IPS DF 19.7 (cell line): ENCODE results near the gene NKAIN2.
"Not testable (repeated sequence)": the region's sequence is repeated elsewhere in the genome, so short reads cannot be mapped to it uniquely, and the experiment has no call there.

Source experiments
- DNase-seq: peaks from one replicate; pipeline ENCODE4 v3.0.0-alpha.2; 2013; ENCODE audit warnings: low read depth, low spot score

The NKAIN2 gene

GRCh38 chr6:124080483-124080882 is 276.8 kb downstream of the NKAIN2 start:
- DNase-seq, result no peak

GRCh38 chr6:124090491-124090890 is 286.8 kb downstream of the NKAIN2 start:
- no peak for DNase-seq

- peak; percentile 5 for DNase-seq
These were observed 295.9 kb downstream of the NKAIN2 start for GRCh38 chr6:124099520-124099919.

- DNase-seq, result no peak
These were observed 306.8 kb downstream of the NKAIN2 start for GRCh38 chr6:124110514-124110913.

- DNase-seq, result no peak
These were observed 315.9 kb downstream of the NKAIN2 start for GRCh38 chr6:124119596-124119995.

GRCh38 chr6:124123617-124124209 is 320.0 kb downstream of the NKAIN2 start:
- DNase-seq, result no peak

GRCh38 chr6:124131259-124131658 is 327.6 kb downstream of the NKAIN2 start:
- no peak for DNase-seq

GRCh38 chr6:124131779-124132178 is 328.1 kb downstream of the NKAIN2 start:
- DNase-seq, result no peak

GRCh38 chr6:124132256-124132655 is 328.6 kb downstream of the NKAIN2 start:
- no peak for DNase-seq

- no peak for DNase-seq
These were observed 339.2 kb downstream of the NKAIN2 start for GRCh38 chr6:124142852-124143251.

- DNase-seq, result no peak
These were observed 339.8 kb downstream of the NKAIN2 start for GRCh38 chr6:124143435-124143834.

GRCh38 chr6:124147621-124148020 is 344.0 kb downstream of the NKAIN2 start:
- no peak for DNase-seq

- DNase-seq, result no peak
These were observed 344.7 kb downstream of the NKAIN2 start for GRCh38 chr6:124148236-124148957.

GRCh38 chr6:124149646-124150045 is 346.0 kb downstream of the NKAIN2 start:
- no peak for DNase-seq

- no peak for DNase-seq
These were observed 354.4 kb downstream of the NKAIN2 start for GRCh38 chr6:124158024-124158423.

GRCh38 chr6:124163676-124164075 is 360.0 kb downstream of the NKAIN2 start:
- DNase-seq, result no peak

GRCh38 chr6:124164343-124164742 is 360.7 kb downstream of the NKAIN2 start:
- DNase-seq, result no peak

- not testable (repeated sequence) for DNase-seq
These were observed 363.6 kb downstream of the NKAIN2 start for GRCh38 chr6:124167249-124167648.

- no peak for DNase-seq
These were observed 386.6 kb downstream of the NKAIN2 start for GRCh38 chr6:124190256-124190655.

- no peak for DNase-seq
These were observed 389.5 kb downstream of the NKAIN2 start for GRCh38 chr6:124193132-124193531.

- DNase-seq, result no peak
These were observed 393.5 kb downstream of the NKAIN2 start for GRCh38 chr6:124197148-124197547.

GRCh38 chr6:124199286-124199685 is 395.6 kb downstream of the NKAIN2 start:
- no peak for DNase-seq

GRCh38 chr6:124200661-124201060 is 397.0 kb downstream of the NKAIN2 start:
- no peak for DNase-seq
